OCI-LY3 (cell line): ENCODE results near the gene CNGA4.

Source experiments
- EZH2phosphoT487 ChIP-seq: fragments of 200-600 bp; shearing (Covaris generic); IDR thresholded peaks from 2 replicates; pipeline ENCODE4 v1.6.1; 2018; ENCODE audit warnings: antibody characterized with exemption, mixed run types, low read depth
- TF ChIP-seq, protein P1 (sequence below): fragments of 200-600, 300-600 bp; sonication (generic); IDR thresholded peaks from 2 replicates; pipeline ENCODE4 v1.5.1; 2014; ENCODE audit warnings: antibody characterized with exemption, low read length, low read depth

DNA sequence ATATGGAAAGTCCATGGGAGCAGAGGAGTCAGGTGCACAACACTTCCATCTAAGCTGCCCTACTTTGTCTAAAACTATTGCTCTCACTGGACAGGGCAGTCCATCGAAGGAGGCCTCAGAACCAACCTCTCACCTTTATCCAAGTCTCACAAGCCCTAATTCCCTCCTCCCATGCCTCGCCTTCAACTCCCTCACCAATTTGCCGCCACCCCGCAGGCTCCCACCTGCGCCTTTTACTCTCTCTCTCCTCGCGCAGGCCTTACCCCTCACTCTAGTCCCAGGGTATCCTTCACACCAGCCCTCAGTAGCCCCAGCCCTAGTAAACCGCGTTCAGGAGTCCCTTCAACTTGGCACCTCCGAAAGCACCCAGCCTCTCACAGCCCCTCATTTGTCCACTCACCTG is 4.9 kb upstream of the CNGA4 start:
- TF ChIP-seq, protein P1, sequence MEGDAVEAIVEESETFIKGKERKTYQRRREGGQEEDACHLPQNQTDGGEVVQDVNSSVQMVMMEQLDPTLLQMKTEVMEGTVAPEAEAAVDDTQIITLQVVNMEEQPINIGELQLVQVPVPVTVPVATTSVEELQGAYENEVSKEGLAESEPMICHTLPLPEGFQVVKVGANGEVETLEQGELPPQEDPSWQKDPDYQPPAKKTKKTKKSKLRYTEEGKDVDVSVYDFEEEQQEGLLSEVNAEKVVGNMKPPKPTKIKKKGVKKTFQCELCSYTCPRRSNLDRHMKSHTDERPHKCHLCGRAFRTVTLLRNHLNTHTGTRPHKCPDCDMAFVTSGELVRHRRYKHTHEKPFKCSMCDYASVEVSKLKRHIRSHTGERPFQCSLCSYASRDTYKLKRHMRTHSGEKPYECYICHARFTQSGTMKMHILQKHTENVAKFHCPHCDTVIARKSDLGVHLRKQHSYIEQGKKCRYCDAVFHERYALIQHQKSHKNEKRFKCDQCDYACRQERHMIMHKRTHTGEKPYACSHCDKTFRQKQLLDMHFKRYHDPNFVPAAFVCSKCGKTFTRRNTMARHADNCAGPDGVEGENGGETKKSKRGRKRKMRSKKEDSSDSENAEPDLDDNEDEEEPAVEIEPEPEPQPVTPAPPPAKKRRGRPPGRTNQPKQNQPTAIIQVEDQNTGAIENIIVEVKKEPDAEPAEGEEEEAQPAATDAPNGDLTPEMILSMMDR: no peak
- TF ChIP-seq EZH2phosphoT487: no peak
